Measurements from ENCODE around the gene LAIR1. TPM values are rescaled to one million over a fixed set of nuclear protein-coding genes. Genes with fewer than 3 reads are reported as not detected.

Gene LAIR1
- total and polyA plus RNA-seq, 4 experiments from 2014 or later = 23.1 to 60.5 (median 58.7) TPM

DNA sequence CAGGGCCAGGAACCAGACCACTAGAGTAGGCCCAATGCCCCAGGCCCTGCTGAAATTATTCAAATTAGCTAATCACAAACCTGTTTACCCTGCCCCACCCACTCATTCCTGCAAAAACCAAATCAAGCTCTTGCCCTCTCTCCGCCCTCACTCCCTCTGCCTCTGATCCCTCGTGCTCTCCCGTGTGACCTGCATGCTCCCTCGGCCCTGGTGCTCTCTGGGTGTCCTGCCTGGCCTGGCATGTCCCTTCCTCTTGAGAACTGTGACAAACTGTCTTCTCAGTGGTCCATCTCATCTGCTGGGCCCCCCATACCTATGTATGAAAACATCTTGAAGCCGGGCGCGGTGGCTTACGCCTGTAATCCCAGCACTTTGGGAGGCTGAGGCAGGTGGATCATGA, 38.3 kb upstream of the LAIR1 start:
- Mint-ChIP-seq H3K9me3 (peaks cover 0 to 6% (median 2%) of the 10 kb centered on the region in 8 donors), H3K27ac (no peak overlapping the region)
- CTCF ChIA-PET (ENCODE audit: partially characterized antibody) = interaction anchor here (2.2 kb wide), 1 partner anchor 12 kb away, joined by 11 read pairs; no protein-coding TSS in a partner anchor

DNA sequence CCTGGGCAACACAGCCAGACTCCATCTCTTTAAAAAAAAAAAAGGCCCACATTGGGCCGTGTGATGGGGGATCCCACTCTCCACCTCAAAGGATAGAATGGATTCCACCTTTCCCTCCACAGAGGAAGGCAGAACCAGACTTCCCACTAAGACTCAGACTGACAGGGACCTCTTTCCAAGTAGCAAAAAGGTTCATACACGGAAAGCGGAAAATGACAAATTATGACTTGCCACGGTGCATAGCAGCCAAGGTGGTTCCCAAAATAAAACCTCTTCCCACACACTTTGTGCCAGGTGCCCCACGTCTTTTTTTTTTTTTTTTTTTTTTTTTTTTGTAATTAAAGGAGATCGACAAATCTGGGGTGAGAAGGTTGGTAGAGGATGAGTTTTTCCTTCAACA, 36.2 kb upstream of the LAIR1 start:
- H3K27ac ChIP-seq (ENCODE audit: low read depth, low read length) = no peak overlapping the region
- no peak overlapping the region for H3K4me3 ChIP-seq (ENCODE audit: low read length in 2 of 2)
- intact Hi-C loops (cut with micrococcal nuclease) = no loop called here
- no peaks in the 10 kb centered on the region for H3K4me1 ChIP-seq (ENCODE audit: insufficient read depth, low read length)
- Mint-ChIP-seq H3K27me3 (peaks cover 7 to 9% of the 10 kb centered on the region in 2 donors), H3K4me1 (no peaks in the 10 kb centered on the region), H3K36me3 (no peaks in the 10 kb centered on the region), H3K9me3 (no peaks in the 10 kb centered on the region), H3K4me3 (no peak overlapping the region), H3K27ac (no peak overlapping the region)
- H3K27me3 ChIP-seq (ENCODE audit: insufficient read depth, low read length) = no peaks in the 10 kb centered on the region
- no peak for DNase-seq
- ChIA-PET CTCF (ENCODE audit: partially characterized antibody) (interaction anchor here (0.7 kb wide), 1 partner anchor 350 kb away, joined by 3 read pairs; no protein-coding TSS in a partner anchor), POLR2A (ENCODE audit: partially characterized antibody) (no interaction called here)
- H3K36me3 ChIP-seq (ENCODE audit: insufficient read depth, low read length) = no peaks in the 10 kb centered on the region
- no peaks in the 10 kb centered on the region for H3K9me3 ChIP-seq (ENCODE audit: control insufficient read depth in 1 of 2, low read length in 2 of 2)

More for the DNA sequence above, 38.3 kb upstream of the LAIR1 start:
- H3K36me3 Mint-ChIP-seq = no peaks in the 10 kb centered on the region
- H3K4me3 ChIP-seq (ENCODE audit: low read length in 2 of 2) = no peak overlapping the region
- no peaks in the 10 kb centered on the region for H3K27me3 ChIP-seq (ENCODE audit: insufficient read depth, low read length)
- peaks cover 0 to 5% (median 0%) of the 10 kb centered on the region in 4 donors for H3K4me1 Mint-ChIP-seq
- no peaks in the 10 kb centered on the region for H3K4me1 ChIP-seq (ENCODE audit: insufficient read depth, low read length)
- H3K27me3 Mint-ChIP-seq = peaks cover 6 to 7% of the 10 kb centered on the region in 2 donors
- no peaks in the 10 kb centered on the region for H3K36me3 ChIP-seq (ENCODE audit: insufficient read depth, low read length)
- no peaks in the 10 kb centered on the region for H3K9me3 ChIP-seq (ENCODE audit: control insufficient read depth in 1 of 2, low read length in 2 of 2)
- DNase-seq = no peak
- H3K4me3 Mint-ChIP-seq = no peak overlapping the region
- POLR2A ChIA-PET (ENCODE audit: partially characterized antibody) = no interaction called here
- no peak overlapping the region for H3K27ac ChIP-seq (ENCODE audit: low read depth, low read length)
- intact Hi-C loops (cut with micrococcal nuclease) = no loop called here

DNA sequence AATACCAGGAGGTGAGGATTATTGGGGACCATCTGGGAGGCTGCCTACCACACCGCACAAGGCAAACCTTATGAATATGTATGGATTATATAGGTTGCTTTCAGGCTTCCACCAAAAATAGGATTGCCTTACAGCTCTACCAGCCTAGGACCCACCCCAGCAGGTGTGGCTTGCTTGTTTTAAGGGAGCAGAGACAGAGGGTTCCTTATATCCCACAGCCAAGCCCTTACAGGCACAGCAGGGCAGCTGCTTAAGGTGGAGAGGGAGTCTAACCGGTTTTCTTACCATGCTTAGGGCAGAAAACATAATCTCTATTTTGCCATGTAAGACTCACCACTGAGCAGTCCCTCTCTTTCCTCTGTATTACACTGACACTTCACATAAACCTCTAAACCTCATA, 34.5 kb upstream of the LAIR1 start:
- peaks cover 6 to 12% of the 10 kb centered on the region in 2 donors for H3K27me3 Mint-ChIP-seq
- Histone ChIP-seq H3K27ac (ENCODE audit: low read depth, low read length) (no peak overlapping the region), H3K4me3 (ENCODE audit: low read length in 2 of 2) (no peak overlapping the region), H3K36me3 (ENCODE audit: insufficient read depth, low read length) (no peaks in the 10 kb centered on the region), H3K9me3 (ENCODE audit: control insufficient read depth in 1 of 2, low read length in 2 of 2) (no peaks in the 10 kb centered on the region), H3K4me1 (ENCODE audit: insufficient read depth, low read length) (no peaks in the 10 kb centered on the region), H3K27me3 (ENCODE audit: insufficient read depth, low read length) (no peaks in the 10 kb centered on the region)
- CTCF ChIA-PET (ENCODE audit: partially characterized antibody) = interaction anchor here (1.5 kb wide), 1 partner anchor 133 kb away, joined by 3 read pairs; no protein-coding TSS in a partner anchor
- no peak overlapping the region for H3K4me3 Mint-ChIP-seq
- intact Hi-C loops (cut with micrococcal nuclease) = no loop called here
- no peak overlapping the region for H3K27ac Mint-ChIP-seq
- no peaks in the 10 kb centered on the region for H3K36me3 Mint-ChIP-seq
- H3K4me1 Mint-ChIP-seq = no peaks in the 10 kb centered on the region
- no peak for DNase-seq
- no peaks in the 10 kb centered on the region for H3K9me3 Mint-ChIP-seq
- POLR2A ChIA-PET (ENCODE audit: partially characterized antibody) = no interaction called here

DNA sequence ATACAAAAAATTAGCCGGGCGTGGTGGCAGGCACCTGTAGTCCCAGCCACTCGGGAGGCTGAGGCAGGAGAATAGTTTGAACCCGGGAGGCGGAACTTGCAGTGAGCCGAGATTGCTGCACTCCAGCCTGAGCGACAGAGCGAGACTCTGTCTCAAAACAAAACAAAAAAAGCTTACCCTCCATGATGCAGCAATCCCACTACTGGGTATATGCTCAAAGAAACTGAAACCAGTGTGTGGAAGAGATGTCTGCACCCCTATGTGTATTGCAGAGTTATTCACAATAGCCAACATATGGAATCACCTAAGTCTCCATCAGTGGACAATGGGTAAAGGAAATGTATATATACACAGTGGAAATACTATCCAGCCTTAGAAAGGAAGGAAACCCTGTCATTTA, 31.0 kb upstream of the LAIR1 start:
- CTCF ChIA-PET (ENCODE audit: partially characterized antibody) = no interaction called here
- no peaks in the 10 kb centered on the region for H3K9me3 ChIP-seq (ENCODE audit: control insufficient read depth in 1 of 2, low read length in 2 of 2)
- Mint-ChIP-seq H3K27ac (no peak overlapping the region), H3K4me3 (no peak overlapping the region), H3K4me1 (peaks cover 5 to 6% (median 6%) of the 10 kb centered on the region in 4 donors), H3K9me3 (no peaks in the 10 kb centered on the region), H3K36me3 (no peaks in the 10 kb centered on the region), H3K27me3 (peaks cover 5 to 14% of the 10 kb centered on the region in 2 donors)
- POLR2A ChIA-PET (ENCODE audit: partially characterized antibody) = no interaction called here
- H3K4me1 ChIP-seq (ENCODE audit: insufficient read depth, low read length) = peaks cover 6% of the 10 kb centered on the region
- H3K27me3 ChIP-seq (ENCODE audit: insufficient read depth, low read length) = no peaks in the 10 kb centered on the region
- intact Hi-C loops (cut with micrococcal nuclease) = no loop called here
- DNase-seq = no peak
- H3K4me3 ChIP-seq (ENCODE audit: low read length in 2 of 2) = no peak overlapping the region
- no peaks in the 10 kb centered on the region for H3K36me3 ChIP-seq (ENCODE audit: insufficient read depth, low read length)
- no peak overlapping the region for H3K27ac ChIP-seq (ENCODE audit: low read depth, low read length)

DNA sequence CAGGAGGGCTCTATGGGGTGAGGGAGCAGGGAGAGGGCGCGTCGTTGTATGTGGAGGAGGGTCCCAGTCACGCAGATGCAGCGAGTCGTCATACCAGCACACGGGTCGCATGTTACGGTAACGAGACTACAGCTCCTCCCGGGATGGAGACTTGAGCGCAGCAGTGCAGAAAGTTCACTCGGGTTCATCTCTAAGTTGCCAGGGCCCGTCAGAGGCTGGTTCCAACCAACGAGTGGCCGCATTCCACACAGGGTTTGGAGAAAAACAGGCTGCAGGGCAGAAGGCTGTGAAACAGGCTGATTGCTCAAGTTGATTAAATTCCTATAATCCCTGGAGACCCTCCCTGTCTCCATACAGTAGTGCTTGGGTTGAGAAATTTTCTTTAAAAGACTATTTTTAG, 28.6 kb upstream of the LAIR1 start:
- Mint-ChIP-seq H3K27me3 (peaks cover 5 to 13% of the 10 kb centered on the region in 2 donors), H3K36me3 (no peaks in the 10 kb centered on the region), H3K4me3 (no peak overlapping the region), H3K27ac (no peak overlapping the region), H3K4me1 (peaks cover 19 to 28% (median 24%) of the 10 kb centered on the region in 4 donors), H3K9me3 (no peaks in the 10 kb centered on the region)
- ChIA-PET POLR2A (ENCODE audit: partially characterized antibody) (no interaction called here), CTCF (ENCODE audit: partially characterized antibody) (interaction anchor here (1.2 to 9.2 kb wide), 2 partner anchors 41 to 68 kb away, joined by 4 to 279 read pairs; no protein-coding TSS in a partner anchor)
- no peak overlapping the region for H3K27ac ChIP-seq (ENCODE audit: low read depth, low read length)
- H3K4me3 ChIP-seq (ENCODE audit: low read length in 2 of 2) = no peak overlapping the region
- intact Hi-C loops (cut with micrococcal nuclease) = no loop called here
- H3K27me3 ChIP-seq (ENCODE audit: insufficient read depth, low read length) = no peaks in the 10 kb centered on the region
- H3K9me3 ChIP-seq (ENCODE audit: control insufficient read depth in 1 of 2, low read length in 2 of 2) = no peaks in the 10 kb centered on the region
- peaks cover 28% of the 10 kb centered on the region for H3K4me1 ChIP-seq (ENCODE audit: insufficient read depth, low read length)
- DNase-seq = no peak
- H3K36me3 ChIP-seq (ENCODE audit: insufficient read depth, low read length) = no peaks in the 10 kb centered on the region

DNA sequence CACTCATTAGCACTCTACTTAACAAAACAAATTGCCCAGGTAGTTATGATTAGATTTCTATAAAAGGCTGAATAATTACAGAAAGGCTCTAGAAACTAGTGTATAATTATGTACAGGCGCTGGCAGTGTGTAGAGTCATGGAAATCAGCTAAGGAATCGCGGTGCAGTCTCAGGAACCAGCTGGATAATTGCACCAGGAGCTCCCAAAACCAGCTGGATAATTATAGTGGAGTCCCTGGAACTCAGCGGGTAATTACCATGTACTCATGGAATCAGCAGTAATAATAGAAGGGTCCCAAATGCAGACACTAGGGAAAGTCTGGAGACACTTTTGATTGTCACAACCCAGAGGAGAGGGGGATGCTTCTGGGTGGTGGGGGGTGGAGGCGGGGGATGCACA, 27.4 kb upstream of the LAIR1 start:
- Mint-ChIP-seq H3K4me3 (no peak overlapping the region), H3K27me3 (peaks cover 5 to 13% of the 10 kb centered on the region in 2 donors), H3K27ac (peak overlapping the region in 1 of 7 donors; percentile 4), H3K4me1 (peaks cover 26 to 41% (median 33%) of the 10 kb centered on the region in 4 donors), H3K36me3 (no peaks in the 10 kb centered on the region), H3K9me3 (no peaks in the 10 kb centered on the region)
- Histone ChIP-seq H3K27ac (ENCODE audit: low read depth, low read length) (no peak overlapping the region), H3K9me3 (ENCODE audit: control insufficient read depth in 1 of 2, low read length in 2 of 2) (no peaks in the 10 kb centered on the region), H3K4me3 (ENCODE audit: low read length in 2 of 2) (no peak overlapping the region), H3K4me1 (ENCODE audit: insufficient read depth, low read length) (peaks cover 38% of the 10 kb centered on the region), H3K27me3 (ENCODE audit: insufficient read depth, low read length) (no peaks in the 10 kb centered on the region), H3K36me3 (ENCODE audit: insufficient read depth, low read length) (no peaks in the 10 kb centered on the region)
- ChIA-PET POLR2A (ENCODE audit: partially characterized antibody) (interaction anchor here (1.4 to 1.8 kb wide), 2 partner anchors 35 to 65 kb away, joined by 4 to 6 read pairs; no protein-coding TSS in a partner anchor), CTCF (ENCODE audit: partially characterized antibody) (interaction anchor here (0.9 to 9.2 kb wide), 10 partner anchors 10 to 203 kb away, joined by 3 to 279 read pairs (median 8); partner anchors contain the start of genes LAIR1 and MBOAT7)
- intact Hi-C loops (cut with micrococcal nuclease) = no loop called here
- no peak for DNase-seq

DNA sequence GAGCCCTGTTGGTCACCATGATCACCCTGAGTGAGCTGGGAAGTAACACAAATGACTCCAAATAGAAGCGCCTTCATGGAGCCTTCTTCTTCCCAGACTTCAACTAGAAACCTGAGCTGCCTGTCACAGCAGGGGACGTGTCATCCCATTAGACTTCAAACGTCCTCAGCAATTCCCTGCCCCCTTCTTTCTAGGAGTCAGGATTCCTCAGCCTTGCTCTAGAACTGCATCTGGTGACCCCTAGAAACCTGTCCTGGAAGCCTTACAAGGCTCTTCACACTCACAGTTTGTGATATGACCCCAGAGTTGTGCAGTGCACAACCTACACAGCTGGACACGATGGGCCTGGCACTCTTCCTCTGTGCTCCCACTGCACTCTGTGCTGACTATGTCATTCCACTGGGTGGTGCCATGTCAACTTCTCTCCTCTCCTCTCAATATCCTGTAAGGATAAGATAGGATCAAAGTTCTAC, 26.9 kb upstream of the LAIR1 start:
- Mint-ChIP-seq H3K4me3 (no peak overlapping the region), H3K9me3 (no peaks in the 10 kb centered on the region), H3K4me1 (peaks cover 26 to 41% (median 33%) of the 10 kb centered on the region in 4 donors), H3K36me3 (no peaks in the 10 kb centered on the region), H3K27ac (peak overlapping the region in 1 of 7 donors; percentile 4), H3K27me3 (peaks cover 5 to 13% of the 10 kb centered on the region in 2 donors)
- no peaks in the 10 kb centered on the region for H3K36me3 ChIP-seq (ENCODE audit: insufficient read depth, low read length)
- H3K27ac ChIP-seq (ENCODE audit: low read depth, low read length) = no peak overlapping the region
- H3K9me3 ChIP-seq (ENCODE audit: control insufficient read depth in 1 of 2, low read length in 2 of 2) = no peaks in the 10 kb centered on the region
- intact Hi-C loops (cut with micrococcal nuclease) = loop anchor here (1.0 kb wide), 1 partner anchor 66 kb away; no protein-coding TSS in a partner anchor
- POLR2A ChIA-PET (ENCODE audit: partially characterized antibody) = interaction anchor here (0.8 to 4.8 kb wide), 4 partner anchors 14 to 64 kb away, joined by 3 to 74 read pairs (median 5); no protein-coding TSS in a partner anchor
- no peak for DNase-seq
- CTCF ChIA-PET (ENCODE audit: partially characterized antibody) = interaction anchor here (0.7 to 9.2 kb wide), 16 partner anchors 10 to 202 kb away, joined by 3 to 279 read pairs (median 8); partner anchors contain the start of genes LAIR1 and MBOAT7
- H3K4me3 ChIP-seq (ENCODE audit: low read length in 2 of 2) = no peak overlapping the region
- H3K4me1 ChIP-seq (ENCODE audit: insufficient read depth, low read length) = peaks cover 38% of the 10 kb centered on the region
- H3K27me3 ChIP-seq (ENCODE audit: insufficient read depth, low read length) = no peaks in the 10 kb centered on the region

All from CD4-positive, alpha-beta memory T cell (primary cell).